GM19463 (cell line): ENCODE data around the gene ZDHHC8.
"Not testable (repeated sequence)": the region's sequence is repeated elsewhere in the genome, so short reads cannot be mapped to it uniquely, and the experiment has no call there.

Source experiments
- ATAC-seq: cut with Tn5 transposase; IDR thresholded peaks from one replicate; pipeline ENCODE4 v1.9.1; 2021; ENCODE audit warnings: mild to moderate bottlenecking, moderate library complexity; ENCODE audit not compliant: unreplicated experiment

Gene ZDHHC8

GRCh38 chr22:20157430-20158183 is 26.0 kb downstream of the ZDHHC8 start:
- no peak for ATAC-seq

GRCh38 chr22:20158391-20159036 is 26.9 kb downstream of the ZDHHC8 start:
- no peak for ATAC-seq

- no peak for ATAC-seq
Measured at GRCh38 chr22:20159076-20159475, 27.5 kb downstream of the ZDHHC8 start.

- ATAC-seq: not testable (repeated sequence)
Measured at GRCh38 chr22:20159531-20159930, 27.9 kb downstream of the ZDHHC8 start.

- no peak for ATAC-seq
Measured at GRCh38 chr22:20160041-20160440, 28.4 kb downstream of the ZDHHC8 start.

GRCh38 chr22:20164863-20165262 is 33.3 kb downstream of the ZDHHC8 start:
- no peak for ATAC-seq

GRCh38 chr22:20165421-20165820 is 33.8 kb downstream of the ZDHHC8 start:
- no peak for ATAC-seq

- ATAC-seq: no peak
Measured at GRCh38 chr22:20165913-20166312, 34.3 kb downstream of the ZDHHC8 start.

GRCh38 chr22:20166703-20167102 is 35.1 kb downstream of the ZDHHC8 start:
- ATAC-seq: no peak

GRCh38 chr22:20167643-20168322 is 36.2 kb downstream of the ZDHHC8 start:
- ATAC-seq: no peak

- ATAC-seq: no peak
Measured at GRCh38 chr22:20169253-20169822, 37.7 kb downstream of the ZDHHC8 start.

- no peak for ATAC-seq
Measured at GRCh38 chr22:20170170-20170569, 38.6 kb downstream of the ZDHHC8 start.

GRCh38 chr22:20171288-20172140 is 39.9 kb downstream of the ZDHHC8 start:
- ATAC-seq: no peak

GRCh38 chr22:20172141-20172613 is 40.6 kb downstream of the ZDHHC8 start:
- no peak for ATAC-seq

- ATAC-seq: no peak
Measured at GRCh38 chr22:20173246-20173645, 41.6 kb downstream of the ZDHHC8 start.

- ATAC-seq: no peak
Measured at GRCh38 chr22:20173772-20174171, 42.2 kb downstream of the ZDHHC8 start.

- ATAC-seq: no peak
Measured at GRCh38 chr22:20174785-20175596, 43.4 kb downstream of the ZDHHC8 start.

- ATAC-seq: no peak
Measured at GRCh38 chr22:20175597-20175900, 43.9 kb downstream of the ZDHHC8 start.

- no peak for ATAC-seq
Measured at GRCh38 chr22:20176421-20177085, 44.9 kb downstream of the ZDHHC8 start.
